PC-3 (cell line): Measurements from ENCODE around the gene LSM12. TPM values are rescaled to one million over a fixed set of nuclear protein-coding genes. Genes with fewer than 3 reads are reported as not detected.
A peak's percentile ranks its signal among the peaks of the same experiment; 100 is the strongest.

Experiments
- ATAC-seq: fragments of 200-7000 bp; cut with Tn5 transposase; 2 replicates; pipeline ENCODE4 v1.9.1; 2020; ENCODE audit warnings: mild to moderate bottlenecking, moderate library complexity
- BruUV-seq: library from RNA; stranded (reverse); fragments of 400-500 nt; replicated peaks from 2 replicates; lab custom pipeline; 2021; lab: Mats Ljungman, UMichigan
- CTCF ChIA-PET: fragments of 300-600 bp; sonication (Branson Sonifier 250); formaldehyde crosslinking; loops from one replicate; lab custom pipeline; 2022; ENCODE audit warnings: antibody characterized with exemption; lab: Charles Lee
- POLR2A ChIA-PET: fragments of 300-600 bp; sonication (Branson Sonifier 250); formaldehyde crosslinking; loops from one replicate; lab custom pipeline; 2022; ENCODE audit warnings: antibody characterized with exemption; ENCODE audit not compliant: unreplicated experiment; lab: Charles Lee
- DNase-seq: peaks from one replicate; pipeline ENCODE4 v3.0.0-alpha.2; 2015
- H2AFZ ChIP-seq: fragments of 300-600 bp; sonication (generic); 2 replicates; pipeline ENCODE4 v1.6.0; 2016; ENCODE audit warnings: antibody characterized with exemption, low read length
- H3F3A ChIP-seq: fragments of 300-600 bp; sonication (generic); one replicate; pipeline ENCODE4 v1.6.0; 2017; ENCODE audit warnings: antibody characterized with exemption, low read length, control low read depth, mild to moderate bottlenecking; ENCODE audit not compliant: unreplicated experiment
- H3K27ac ChIP-seq: fragments of 300-600 bp; sonication (generic); 2 replicates; pipeline ENCODE4 v1.5.1; 2016; ENCODE audit warnings: mild to moderate bottlenecking, low read length
- H3K27me3 ChIP-seq: fragments of 300-600 bp; sonication (generic); 2 replicates; pipeline ENCODE4 v1.6.1; 2016; ENCODE audit warnings: low read length, mixed read lengths
- H3K36me3 ChIP-seq: fragments of 300-600 bp; sonication (generic); 2 replicates; pipeline ENCODE4 v1.6.1; 2016; ENCODE audit warnings: low read depth, mixed run types, low read length, mixed read lengths
- H3K4me1 ChIP-seq: fragments of 300-600 bp; sonication (generic); 2 replicates; pipeline ENCODE4 v1.5.1; 2016; ENCODE audit warnings: low read length; ENCODE audit not compliant: insufficient read depth
- H3K4me2 ChIP-seq: fragments of 300-600 bp; sonication (generic); 2 replicates; pipeline ENCODE4 v1.6.0; 2016; ENCODE audit warnings: low read length
- H3K4me3 ChIP-seq: fragments of 300-600 bp; sonication (generic); 2 replicates; pipeline ENCODE4 v1.5.1; 2016; ENCODE audit warnings: mild to moderate bottlenecking, low read length, mixed read lengths
- H3K79me2 ChIP-seq: fragments of 300-600 bp; sonication (generic); 2 replicates; pipeline ENCODE4 v1.6.1; 2017; ENCODE audit warnings: low read length, mixed read lengths
- H3K9ac ChIP-seq: fragments of 300-600 bp; sonication (generic); 2 replicates; pipeline ENCODE4 v1.6.0; 2016; ENCODE audit warnings: mild to moderate bottlenecking, low read length
- H3K9me2 ChIP-seq: fragments of 300-600 bp; sonication (generic); replicated peaks from 2 replicates; pipeline ENCODE4 v1.6.1; 2016; ENCODE audit warnings: mixed run types, low read length, mixed read lengths
- H3K9me3 ChIP-seq: fragments of 300-600 bp; sonication (generic); 2 replicates; pipeline ENCODE4 v1.6.1; 2016; ENCODE audit warnings: low read length, mixed read lengths
- H4K20me1 ChIP-seq: fragments of 300-600 bp; sonication (generic); 2 replicates; pipeline ENCODE4 v1.6.1; 2016; ENCODE audit warnings: low read length, mixed read lengths
- EZH2 ChIP-seq: fragments of 300-600 bp; sonication (generic); IDR thresholded peaks from one replicate; pipeline ENCODE4 v1.6.1; 2017; ENCODE audit warnings: antibody characterized with exemption, mild to moderate bottlenecking, low read length; ENCODE audit not compliant: unreplicated experiment
- EZH2phosphoT487 ChIP-seq: fragments of 300-600 bp; sonication (generic); IDR thresholded peaks from 2 replicates; pipeline ENCODE4 v1.6.1; 2018; ENCODE audit warnings: mild to moderate bottlenecking, antibody characterized with exemption, low read length, borderline replicate concordance
- intact Hi-C: fragments of 100-400 bp; cut with micrococcal nuclease; formaldehyde crosslinking; loops from 2 replicates; pipeline ENCODE4 v1.9.0; 2023
- total RNA-seq: library from RNA; depleted of rRNA; stranded (reverse); fragments of >200 nt; gene quantifications from 2 replicates; pipeline ENCODE4 v1.2.3, GENCODE V29; 2014
- TF ChIP-seq, protein P1 (sequence below): fragments of 300-600 bp; sonication (generic); conservative IDR thresholded peaks from 2 replicates; pipeline ENCODE4 v1.5.1; 2017; ENCODE audit warnings: antibody characterized with exemption, low read depth, mild to moderate bottlenecking, low read length

The LSM12 gene
- total RNA-seq, 1 experiment from 2014 or later, result 118 TPM

DNA sequence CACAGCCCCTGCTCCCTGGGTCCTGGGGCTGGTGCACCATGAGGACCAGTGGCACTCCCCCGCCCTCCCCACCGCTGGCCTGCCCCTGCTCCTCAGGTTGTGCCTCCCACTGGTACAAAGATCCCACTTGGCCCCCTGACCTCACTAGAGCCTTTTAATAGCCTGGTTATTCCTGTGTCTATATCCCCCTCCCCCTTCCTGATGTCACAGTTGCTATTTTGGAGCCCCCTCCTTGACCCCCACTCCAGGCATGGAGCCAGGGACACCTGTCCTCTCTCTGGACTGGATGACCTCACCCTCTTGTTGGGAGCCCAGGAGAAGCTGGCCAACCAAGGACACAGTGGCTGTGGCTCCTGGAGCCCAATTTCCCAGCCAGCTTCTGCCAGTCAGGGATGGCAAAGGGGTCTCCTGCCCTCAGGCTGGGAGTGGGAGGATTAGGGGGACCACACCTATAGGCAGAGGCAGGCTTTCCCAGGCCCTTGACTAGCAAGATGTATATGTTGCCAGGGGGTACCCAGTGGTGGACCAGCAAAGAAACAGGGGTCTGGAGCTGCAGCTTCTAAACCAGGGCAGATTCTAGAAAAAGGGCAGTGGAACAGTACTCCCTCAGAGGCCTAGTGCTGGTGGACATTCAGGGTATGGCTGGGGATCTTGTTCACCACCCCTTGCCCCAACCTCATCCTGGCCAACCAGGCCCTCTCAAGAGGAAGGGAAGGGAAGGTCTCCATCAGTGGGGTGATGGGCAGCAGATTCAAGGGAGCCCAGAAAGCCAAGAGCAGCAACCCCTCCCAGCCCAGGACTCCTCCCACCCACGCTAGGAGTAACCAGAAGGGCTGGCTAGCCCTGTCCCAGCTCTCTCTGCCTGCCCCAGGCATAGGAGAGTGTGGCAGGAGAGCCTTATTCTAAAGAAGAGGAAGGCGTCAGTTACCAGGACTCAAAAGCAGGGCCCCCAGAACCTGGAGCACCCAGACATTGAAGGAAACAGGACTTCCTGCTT, 46.1 kb upstream of the LSM12 start:
- ATAC-seq (no peak), DNase-seq (no peak)
- BruUV-seq, result no TSS peak

DNA sequence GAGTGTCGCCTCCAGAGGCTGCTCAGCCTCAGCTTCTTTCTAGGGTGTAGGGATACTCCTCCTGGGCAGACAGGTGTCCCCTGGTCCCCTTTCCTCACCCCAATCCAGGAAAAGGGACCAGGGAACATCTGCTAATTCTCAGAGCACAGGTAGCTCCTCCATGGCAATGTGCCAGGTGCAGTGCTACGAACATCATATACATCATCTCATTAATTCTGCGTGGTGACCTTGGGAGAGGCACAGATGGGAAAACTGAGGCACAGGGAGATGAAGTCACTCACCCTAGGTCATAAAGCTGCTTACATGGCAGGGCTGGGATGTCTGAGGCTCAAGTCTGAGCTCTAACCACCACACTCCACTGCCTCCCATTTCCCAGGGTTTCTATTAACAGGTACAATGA, 45.3 kb upstream of the LSM12 start:
- TF ChIP-seq, protein P1, sequence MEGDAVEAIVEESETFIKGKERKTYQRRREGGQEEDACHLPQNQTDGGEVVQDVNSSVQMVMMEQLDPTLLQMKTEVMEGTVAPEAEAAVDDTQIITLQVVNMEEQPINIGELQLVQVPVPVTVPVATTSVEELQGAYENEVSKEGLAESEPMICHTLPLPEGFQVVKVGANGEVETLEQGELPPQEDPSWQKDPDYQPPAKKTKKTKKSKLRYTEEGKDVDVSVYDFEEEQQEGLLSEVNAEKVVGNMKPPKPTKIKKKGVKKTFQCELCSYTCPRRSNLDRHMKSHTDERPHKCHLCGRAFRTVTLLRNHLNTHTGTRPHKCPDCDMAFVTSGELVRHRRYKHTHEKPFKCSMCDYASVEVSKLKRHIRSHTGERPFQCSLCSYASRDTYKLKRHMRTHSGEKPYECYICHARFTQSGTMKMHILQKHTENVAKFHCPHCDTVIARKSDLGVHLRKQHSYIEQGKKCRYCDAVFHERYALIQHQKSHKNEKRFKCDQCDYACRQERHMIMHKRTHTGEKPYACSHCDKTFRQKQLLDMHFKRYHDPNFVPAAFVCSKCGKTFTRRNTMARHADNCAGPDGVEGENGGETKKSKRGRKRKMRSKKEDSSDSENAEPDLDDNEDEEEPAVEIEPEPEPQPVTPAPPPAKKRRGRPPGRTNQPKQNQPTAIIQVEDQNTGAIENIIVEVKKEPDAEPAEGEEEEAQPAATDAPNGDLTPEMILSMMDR, result no peak
- TF ChIP-seq EZH2phosphoT487 (no peak), EZH2 (no peak)
- ATAC-seq (no peak; the same call in 1 of the 2 replicates), DNase-seq (no peak)
- Histone ChIP-seq H3K4me1 (peaks cover 20% of the 10 kb centered on the region), H2AFZ (no peak overlapping the region), H3F3A (no peaks in the 10 kb centered on the region), H3K9me3 (no peaks in the 10 kb centered on the region), H3K9me2 (no peaks in the 10 kb centered on the region), H3K79me2 (no peaks in the 10 kb centered on the region), H3K27me3 (no peaks in the 10 kb centered on the region), H4K20me1 (no peaks in the 10 kb centered on the region), H3K9ac (no peak overlapping the region), H3K4me2 (no peak overlapping the region), H3K27ac (no peak overlapping the region), H3K36me3 (no peaks in the 10 kb centered on the region), H3K4me3 (no peak overlapping the region)
- intact Hi-C loops, result no loop called here
- BruUV-seq, result no TSS peak
- CTCF ChIA-PET, result interaction anchor here (1.1 to 1.2 kb wide), 2 partner anchors 29 to 57 kb away, joined by 3 to 8 read pairs; no protein-coding TSS in a partner anchor
- POLR2A ChIA-PET, result interaction anchor here (0.8 kb wide), 1 partner anchor 56 kb away, joined by 3 read pairs; no protein-coding TSS in a partner anchor

More for the DNA sequence above, 46.1 kb upstream of the LSM12 start:
- H3K4me1 ChIP-seq, result peaks cover 20% of the 10 kb centered on the region
- H2AFZ ChIP-seq, result no peak overlapping the region
- intact Hi-C loops, result no loop called here
- H3F3A ChIP-seq, result no peaks in the 10 kb centered on the region
- no peaks in the 10 kb centered on the region for H3K79me2 ChIP-seq
- ChIA-PET POLR2A (no interaction called here), CTCF (no interaction called here)
- no peak overlapping the region for H3K4me3 ChIP-seq
- no peaks in the 10 kb centered on the region for H3K27me3 ChIP-seq
- no peak overlapping the region for H3K4me2 ChIP-seq
- H3K9me2 ChIP-seq, result no peaks in the 10 kb centered on the region
- no peaks in the 10 kb centered on the region for H4K20me1 ChIP-seq
- no peaks in the 10 kb centered on the region for H3K36me3 ChIP-seq
- no peak overlapping the region for H3K27ac ChIP-seq
- H3K9ac ChIP-seq, result no peak overlapping the region
- TF ChIP-seq EZH2, result no peak
- no peaks in the 10 kb centered on the region for H3K9me3 ChIP-seq

DNA sequence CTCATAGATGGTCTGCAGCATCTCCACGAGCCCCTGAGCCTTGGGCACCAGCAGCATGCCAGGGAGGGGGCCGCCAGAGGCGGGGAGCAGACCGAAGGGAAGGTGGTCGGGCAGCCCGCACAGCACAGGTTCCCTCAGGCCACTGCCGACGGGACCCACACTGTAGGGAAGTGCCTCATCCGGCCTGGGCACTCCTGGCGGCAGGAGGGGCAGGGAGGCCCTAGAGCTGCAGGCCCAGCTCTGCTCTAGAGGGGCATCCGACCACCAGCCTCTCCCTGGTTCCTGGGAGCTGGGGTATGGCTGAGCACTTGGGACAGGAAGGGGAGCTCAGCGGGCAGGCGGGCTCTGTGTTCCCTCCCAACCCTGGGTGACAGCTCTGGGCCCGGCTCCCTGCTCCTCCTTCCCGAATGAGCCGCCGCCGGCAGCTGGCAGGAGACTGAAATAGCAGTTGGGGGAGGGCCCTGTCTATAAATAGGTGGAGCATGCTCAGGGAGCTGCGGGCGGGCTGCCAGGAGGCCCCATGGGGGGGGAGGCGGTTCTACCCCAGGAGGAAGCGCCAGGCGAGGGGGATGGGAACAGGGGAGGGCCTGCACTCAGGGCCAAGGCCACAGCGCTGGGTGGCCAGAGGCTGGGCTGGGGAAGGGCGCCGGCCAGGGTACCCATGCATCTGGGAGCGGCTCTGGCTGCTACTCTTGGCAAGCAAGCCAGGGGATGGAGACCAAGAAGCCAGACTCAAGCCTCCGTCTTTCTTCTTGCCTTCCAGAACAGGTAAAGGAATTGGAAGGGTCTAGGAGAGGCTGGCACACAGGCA, 44.6 kb upstream of the LSM12 start:
- Histone ChIP-seq H3K4me1 (peaks cover 20% of the 10 kb centered on the region), H3K4me2 (peak overlapping the region; percentile 86), H3K27ac (0 out of 2 replicates have a peak overlapping the region, but pooled peaks have one; percentile 4), H3K27me3 (no peaks in the 10 kb centered on the region), H2AFZ (peak overlapping the region; percentile 30), H3K9me3 (no peaks in the 10 kb centered on the region), H3K9ac (peak overlapping the region; percentile 36; the same call in 1 of the 2 replicates), H4K20me1 (no peaks in the 10 kb centered on the region), H3K4me3 (peak overlapping the region; percentile 58), H3K79me2 (no peaks in the 10 kb centered on the region), H3K9me2 (no peaks in the 10 kb centered on the region), H3K36me3 (no peaks in the 10 kb centered on the region), H3F3A (no peaks in the 10 kb centered on the region)
- intact Hi-C loops, result no loop called here
- BruUV-seq, result no TSS peak
- ChIA-PET CTCF (interaction anchor here (0.7 to 1.2 kb wide), 4 partner anchors 11 to 57 kb away, joined by 3 to 8 read pairs (median 8); partner anchors contain the start of gene HDAC5), POLR2A (interaction anchor here (0.5 to 1.0 kb wide), 4 partner anchors 13 to 67 kb away, joined by 3 to 5 read pairs (median 3); no protein-coding TSS in a partner anchor)
- peak; percentile 93 for ATAC-seq
- peak; percentile 88 for DNase-seq
- TF ChIP-seq EZH2 (no peak), EZH2phosphoT487 (no peak)
- TF ChIP-seq, protein P1, result no peak
